ENCODE measurements around the gene ZBTB39. TPM values are rescaled to one million over a fixed set of nuclear protein-coding genes. Genes with fewer than 3 reads are reported as not detected.
"Not testable (repeated sequence)": the region's sequence is repeated elsewhere in the genome, so short reads cannot be mapped to it uniquely, and the experiment has no call there.

The ZBTB39 gene
- total and polyA plus RNA-seq, 4 donors, result 1.8 to 9.9 (median 3.0) TPM

GRCh38 chr12:56987011-56987410, 19.3 kb downstream of the ZBTB39 start:
- Histone ChIP-seq H3K9ac (ENCODE audit: low read depth in 1 of 2, low read length in 2 of 2) (no peak overlapping the region), H3K36me3 (ENCODE audit: control insufficient read depth in 4 of 4, insufficient read depth in 3 of 4, low read depth in 1 of 4, low read length in 3 of 4) (no peaks in the 10 kb centered on the region), H3K27me3 (ENCODE audit: control insufficient read depth in 4 of 4, insufficient read depth in 4 of 4, low read length in 3 of 4) (no peaks in the 10 kb centered on the region), H3K4me1 (ENCODE audit: control insufficient read depth in 4 of 4, insufficient read depth in 4 of 4, low read length in 3 of 4) (peaks cover 4 to 34% (median 25%) of the 10 kb centered on the region in 4 donors), H3K9me3 (ENCODE audit: control insufficient read depth in 4 of 4, low read length in 3 of 4) (no peaks in the 10 kb centered on the region), H3K27ac (ENCODE audit: low read depth in 1 of 2, low read length in 2 of 2) (no peak overlapping the region), H3K4me3 (ENCODE audit: low read depth in 1 of 3, low read length in 3 of 3) (no peak overlapping the region)
- no peak for TF ChIP-seq JUND (IDR thresholded peaks at IDR 0.05)
- peak; percentile 31 for DNase-seq (ENCODE audit: low spot score)

DNA sequence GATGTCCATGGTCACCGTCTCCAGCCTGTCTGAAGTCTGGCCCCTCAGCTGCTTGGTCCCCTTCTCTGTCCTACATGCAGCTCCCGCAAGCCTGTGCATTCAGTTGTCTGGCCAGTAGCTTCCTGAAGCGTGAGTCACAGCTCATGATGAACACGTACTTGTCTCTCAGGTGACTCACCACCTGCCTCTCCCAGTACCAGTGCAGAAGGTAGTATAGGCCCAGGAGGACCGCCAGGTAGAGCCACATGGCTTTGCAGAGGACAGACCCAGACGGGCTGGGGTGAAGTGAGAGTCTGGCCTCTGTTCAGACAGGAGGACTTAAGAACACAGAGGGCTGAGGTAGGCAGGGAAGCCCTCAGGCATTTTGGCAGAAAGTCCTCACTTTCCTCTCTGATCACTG, 20.6 kb downstream of the ZBTB39 start:
- H3K4me1 ChIP-seq (ENCODE audit: control insufficient read depth in 4 of 4, insufficient read depth in 4 of 4, low read length in 3 of 4), result peaks cover 2 to 21% (median 13%) of the 10 kb centered on the region in 4 donors
- not testable (repeated sequence) for H3K9ac ChIP-seq (ENCODE audit: low read depth in 1 of 2, low read length in 2 of 2); H3K4me3 ChIP-seq (ENCODE audit: low read depth in 1 of 3, low read length in 3 of 3); H3K27me3 ChIP-seq (ENCODE audit: control insufficient read depth in 4 of 4, insufficient read depth in 4 of 4, low read length in 3 of 4); H3K36me3 ChIP-seq (ENCODE audit: control insufficient read depth in 4 of 4, insufficient read depth in 3 of 4, low read depth in 1 of 4, low read length in 3 of 4); H3K9me3 ChIP-seq (ENCODE audit: control insufficient read depth in 4 of 4, low read length in 3 of 4); H3K27ac ChIP-seq (ENCODE audit: low read depth in 1 of 2, low read length in 2 of 2)
- WGBS, result 81% methylated on average over 5 of the region's 6 CpGs
- DNase-seq (ENCODE audit: low spot score), result peak; percentile 14

- no peak for TF ChIP-seq RAD21 (IDR thresholded peaks at IDR 0.05)
- no peak for TF ChIP-seq GABPA (IDR thresholded peaks at IDR 0.05 in 1 of 2, conservative IDR thresholded peaks at IDR 0.05 in 1 of 2)
- TF ChIP-seq, protein P1, sequence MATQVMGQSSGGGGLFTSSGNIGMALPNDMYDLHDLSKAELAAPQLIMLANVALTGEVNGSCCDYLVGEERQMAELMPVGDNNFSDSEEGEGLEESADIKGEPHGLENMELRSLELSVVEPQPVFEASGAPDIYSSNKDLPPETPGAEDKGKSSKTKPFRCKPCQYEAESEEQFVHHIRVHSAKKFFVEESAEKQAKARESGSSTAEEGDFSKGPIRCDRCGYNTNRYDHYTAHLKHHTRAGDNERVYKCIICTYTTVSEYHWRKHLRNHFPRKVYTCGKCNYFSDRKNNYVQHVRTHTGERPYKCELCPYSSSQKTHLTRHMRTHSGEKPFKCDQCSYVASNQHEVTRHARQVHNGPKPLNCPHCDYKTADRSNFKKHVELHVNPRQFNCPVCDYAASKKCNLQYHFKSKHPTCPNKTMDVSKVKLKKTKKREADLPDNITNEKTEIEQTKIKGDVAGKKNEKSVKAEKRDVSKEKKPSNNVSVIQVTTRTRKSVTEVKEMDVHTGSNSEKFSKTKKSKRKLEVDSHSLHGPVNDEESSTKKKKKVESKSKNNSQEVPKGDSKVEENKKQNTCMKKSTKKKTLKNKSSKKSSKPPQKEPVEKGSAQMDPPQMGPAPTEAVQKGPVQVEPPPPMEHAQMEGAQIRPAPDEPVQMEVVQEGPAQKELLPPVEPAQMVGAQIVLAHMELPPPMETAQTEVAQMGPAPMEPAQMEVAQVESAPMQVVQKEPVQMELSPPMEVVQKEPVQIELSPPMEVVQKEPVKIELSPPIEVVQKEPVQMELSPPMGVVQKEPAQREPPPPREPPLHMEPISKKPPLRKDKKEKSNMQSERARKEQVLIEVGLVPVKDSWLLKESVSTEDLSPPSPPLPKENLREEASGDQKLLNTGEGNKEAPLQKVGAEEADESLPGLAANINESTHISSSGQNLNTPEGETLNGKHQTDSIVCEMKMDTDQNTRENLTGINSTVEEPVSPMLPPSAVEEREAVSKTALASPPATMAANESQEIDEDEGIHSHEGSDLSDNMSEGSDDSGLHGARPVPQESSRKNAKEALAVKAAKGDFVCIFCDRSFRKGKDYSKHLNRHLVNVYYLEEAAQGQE (IDR thresholded peaks at IDR 0.05), result no peak
- TF ChIP-seq, protein P2, sequence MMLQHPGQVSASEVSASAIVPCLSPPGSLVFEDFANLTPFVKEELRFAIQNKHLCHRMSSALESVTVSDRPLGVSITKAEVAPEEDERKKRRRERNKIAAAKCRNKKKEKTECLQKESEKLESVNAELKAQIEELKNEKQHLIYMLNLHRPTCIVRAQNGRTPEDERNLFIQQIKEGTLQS (IDR thresholded peaks at IDR 0.05), result no peak
- TF ChIP-seq RXRA (IDR thresholded peaks at IDR 0.05), result no peak
- no peak for TF ChIP-seq SP1 (IDR thresholded peaks at IDR 0.05)
- TF ChIP-seq, protein P3, sequence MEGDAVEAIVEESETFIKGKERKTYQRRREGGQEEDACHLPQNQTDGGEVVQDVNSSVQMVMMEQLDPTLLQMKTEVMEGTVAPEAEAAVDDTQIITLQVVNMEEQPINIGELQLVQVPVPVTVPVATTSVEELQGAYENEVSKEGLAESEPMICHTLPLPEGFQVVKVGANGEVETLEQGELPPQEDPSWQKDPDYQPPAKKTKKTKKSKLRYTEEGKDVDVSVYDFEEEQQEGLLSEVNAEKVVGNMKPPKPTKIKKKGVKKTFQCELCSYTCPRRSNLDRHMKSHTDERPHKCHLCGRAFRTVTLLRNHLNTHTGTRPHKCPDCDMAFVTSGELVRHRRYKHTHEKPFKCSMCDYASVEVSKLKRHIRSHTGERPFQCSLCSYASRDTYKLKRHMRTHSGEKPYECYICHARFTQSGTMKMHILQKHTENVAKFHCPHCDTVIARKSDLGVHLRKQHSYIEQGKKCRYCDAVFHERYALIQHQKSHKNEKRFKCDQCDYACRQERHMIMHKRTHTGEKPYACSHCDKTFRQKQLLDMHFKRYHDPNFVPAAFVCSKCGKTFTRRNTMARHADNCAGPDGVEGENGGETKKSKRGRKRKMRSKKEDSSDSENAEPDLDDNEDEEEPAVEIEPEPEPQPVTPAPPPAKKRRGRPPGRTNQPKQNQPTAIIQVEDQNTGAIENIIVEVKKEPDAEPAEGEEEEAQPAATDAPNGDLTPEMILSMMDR (IDR thresholded peaks at IDR 0.05; ENCODE audit: low read depth, low read length, missing input control), result no peak
- TF ChIP-seq, protein P4, sequence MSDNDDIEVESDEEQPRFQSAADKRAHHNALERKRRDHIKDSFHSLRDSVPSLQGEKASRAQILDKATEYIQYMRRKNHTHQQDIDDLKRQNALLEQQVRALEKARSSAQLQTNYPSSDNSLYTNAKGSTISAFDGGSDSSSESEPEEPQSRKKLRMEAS (IDR thresholded peaks at IDR 0.05), result no peak
- TF ChIP-seq, protein P5, sequence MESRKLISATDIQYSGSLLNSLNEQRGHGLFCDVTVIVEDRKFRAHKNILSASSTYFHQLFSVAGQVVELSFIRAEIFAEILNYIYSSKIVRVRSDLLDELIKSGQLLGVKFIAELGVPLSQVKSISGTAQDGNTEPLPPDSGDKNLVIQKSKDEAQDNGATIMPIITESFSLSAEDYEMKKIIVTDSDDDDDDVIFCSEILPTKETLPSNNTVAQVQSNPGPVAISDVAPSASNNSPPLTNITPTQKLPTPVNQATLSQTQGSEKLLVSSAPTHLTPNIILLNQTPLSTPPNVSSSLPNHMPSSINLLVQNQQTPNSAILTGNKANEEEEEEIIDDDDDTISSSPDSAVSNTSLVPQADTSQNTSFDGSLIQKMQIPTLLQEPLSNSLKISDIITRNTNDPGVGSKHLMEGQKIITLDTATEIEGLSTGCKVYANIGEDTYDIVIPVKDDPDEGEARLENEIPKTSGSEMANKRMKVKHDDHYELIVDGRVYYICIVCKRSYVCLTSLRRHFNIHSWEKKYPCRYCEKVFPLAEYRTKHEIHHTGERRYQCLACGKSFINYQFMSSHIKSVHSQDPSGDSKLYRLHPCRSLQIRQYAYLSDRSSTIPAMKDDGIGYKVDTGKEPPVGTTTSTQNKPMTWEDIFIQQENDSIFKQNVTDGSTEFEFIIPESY (IDR thresholded peaks at IDR 0.05), result no peak
- TF ChIP-seq HNF4G (IDR thresholded peaks at IDR 0.05), result no peak
- no peak for TF ChIP-seq TAF1 (conservative IDR thresholded peaks at IDR 0.05)
- TF ChIP-seq HNF4A (conservative IDR thresholded peaks at IDR 0.05), result no peak
- TF ChIP-seq YY1 (IDR thresholded peaks at IDR 0.05), result no peak
- TF ChIP-seq NR2F2 (IDR thresholded peaks at IDR 0.05), result no peak
- no peak for TF ChIP-seq FOXA1 (IDR thresholded peaks at IDR 0.05)
- peaks cover 4 to 27% (median 15%) of the 10 kb centered on the region in 4 donors for H3K4me1 ChIP-seq (ENCODE audit: control insufficient read depth in 4 of 4, insufficient read depth in 4 of 4, low read length in 3 of 4)
- WGBS, result 97% methylated on average over 4 of the region's 4 CpGs
- peak; percentile 16 for DNase-seq (ENCODE audit: low spot score)
- H3K27ac ChIP-seq (ENCODE audit: low read depth in 1 of 2, low read length in 2 of 2), result no peak overlapping the region
- H3K9ac ChIP-seq (ENCODE audit: low read depth in 1 of 2, low read length in 2 of 2), result no peak overlapping the region
- no peaks in the 10 kb centered on the region for H3K27me3 ChIP-seq (ENCODE audit: control insufficient read depth in 4 of 4, insufficient read depth in 4 of 4, low read length in 3 of 4)
- no peak overlapping the region for H3K4me3 ChIP-seq (ENCODE audit: low read depth in 1 of 3, low read length in 3 of 3)
- H3K9me3 ChIP-seq (ENCODE audit: control insufficient read depth in 4 of 4, low read length in 3 of 4), result no peaks in the 10 kb centered on the region
- no peaks in the 10 kb centered on the region for H3K36me3 ChIP-seq (ENCODE audit: control insufficient read depth in 4 of 4, insufficient read depth in 3 of 4, low read depth in 1 of 4, low read length in 3 of 4)
Measured at GRCh38 chr12:56983386-56983785, 23.0 kb downstream of the ZBTB39 start.

DNA sequence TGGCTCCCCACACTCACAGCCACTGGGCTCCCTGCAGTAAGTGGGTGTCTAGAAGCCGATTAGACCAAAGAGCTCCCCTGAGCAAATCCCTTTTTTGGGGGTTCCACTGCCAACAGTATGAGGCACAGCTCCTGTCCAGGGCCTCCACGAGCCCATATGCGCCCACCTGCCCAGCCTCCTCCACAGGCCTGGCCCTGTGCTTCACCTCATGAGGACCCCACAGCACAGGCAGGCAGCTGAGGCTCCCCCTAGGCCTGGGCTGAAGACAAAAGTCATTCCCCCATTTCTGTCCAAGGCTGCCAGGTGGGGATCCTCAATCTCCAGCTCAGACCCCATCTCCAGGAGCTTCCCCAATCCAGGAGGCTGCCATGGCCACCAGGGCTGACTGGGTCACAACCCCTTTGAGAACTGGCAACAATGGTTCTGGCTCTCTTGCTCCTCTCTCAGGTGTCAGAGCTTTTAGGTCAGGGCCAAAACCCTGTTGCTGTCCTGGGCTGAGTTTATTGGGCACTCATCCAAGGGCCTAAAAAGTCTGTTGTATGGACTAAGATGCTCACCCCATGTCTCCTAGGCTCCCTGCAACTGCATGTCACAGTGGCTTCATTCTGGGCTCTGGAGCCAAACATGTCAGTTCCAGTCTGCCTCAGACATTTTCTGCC, 23.6 kb downstream of the ZBTB39 start:
- not testable (repeated sequence) for H3K36me3 ChIP-seq (ENCODE audit: control insufficient read depth in 4 of 4, insufficient read depth in 3 of 4, low read depth in 1 of 4, low read length in 3 of 4); H3K27me3 ChIP-seq (ENCODE audit: control insufficient read depth in 4 of 4, insufficient read depth in 4 of 4, low read length in 3 of 4); H3K27ac ChIP-seq (ENCODE audit: low read depth in 1 of 2, low read length in 2 of 2); H3K9me3 ChIP-seq (ENCODE audit: control insufficient read depth in 4 of 4, low read length in 3 of 4); H3K4me3 ChIP-seq (ENCODE audit: low read depth in 1 of 3, low read length in 3 of 3); H3K9ac ChIP-seq (ENCODE audit: low read depth in 1 of 2, low read length in 2 of 2)
- H3K4me1 ChIP-seq (ENCODE audit: control insufficient read depth in 4 of 4, insufficient read depth in 4 of 4, low read length in 3 of 4), result peaks cover 4 to 26% (median 16%) of the 10 kb centered on the region in 4 donors
- peak; percentile 16 for DNase-seq (ENCODE audit: low spot score)
- WGBS, result 90% methylated on average over 3 of the region's 3 CpGs
